DOHH2 (cell line): ENCODE data around the gene S100A11.

Experiments
- EZH2phosphoT487 ChIP-seq: fragments of 200-600 bp; sonication (generic); IDR thresholded peaks from 2 replicates; pipeline ENCODE4 v1.6.1; 2017; ENCODE audit warnings: borderline replicate concordance, mild to moderate bottlenecking, antibody characterized with exemption, low read length, moderate library complexity, mixed read lengths
- TF ChIP-seq, protein P1 (sequence below): fragments of 200-600 bp; sonication (generic); IDR thresholded peaks from one replicate; pipeline ENCODE4 v1.5.1; 2014; ENCODE audit warnings: antibody characterized with exemption, mild to moderate bottlenecking, low read depth, low read length; ENCODE audit not compliant: poor library complexity, severe bottlenecking

DNA sequence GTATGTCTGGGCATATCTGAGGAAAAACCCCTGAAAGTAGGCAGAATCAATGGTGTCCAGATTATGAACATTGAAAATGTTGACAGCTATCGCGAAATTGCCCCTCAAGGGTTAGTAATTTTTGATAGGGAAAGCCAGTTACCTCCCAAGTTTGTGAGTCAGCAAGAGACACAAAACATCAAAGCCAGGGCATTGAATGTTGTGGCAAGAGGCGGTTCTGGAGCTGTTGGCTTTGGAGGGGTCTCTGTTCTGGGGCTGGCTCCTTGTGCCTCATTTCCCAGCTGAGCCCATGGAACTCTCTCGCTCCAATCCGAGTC lies 10.6 kb upstream of the S100A11 start:
- TF ChIP-seq, protein P1, sequence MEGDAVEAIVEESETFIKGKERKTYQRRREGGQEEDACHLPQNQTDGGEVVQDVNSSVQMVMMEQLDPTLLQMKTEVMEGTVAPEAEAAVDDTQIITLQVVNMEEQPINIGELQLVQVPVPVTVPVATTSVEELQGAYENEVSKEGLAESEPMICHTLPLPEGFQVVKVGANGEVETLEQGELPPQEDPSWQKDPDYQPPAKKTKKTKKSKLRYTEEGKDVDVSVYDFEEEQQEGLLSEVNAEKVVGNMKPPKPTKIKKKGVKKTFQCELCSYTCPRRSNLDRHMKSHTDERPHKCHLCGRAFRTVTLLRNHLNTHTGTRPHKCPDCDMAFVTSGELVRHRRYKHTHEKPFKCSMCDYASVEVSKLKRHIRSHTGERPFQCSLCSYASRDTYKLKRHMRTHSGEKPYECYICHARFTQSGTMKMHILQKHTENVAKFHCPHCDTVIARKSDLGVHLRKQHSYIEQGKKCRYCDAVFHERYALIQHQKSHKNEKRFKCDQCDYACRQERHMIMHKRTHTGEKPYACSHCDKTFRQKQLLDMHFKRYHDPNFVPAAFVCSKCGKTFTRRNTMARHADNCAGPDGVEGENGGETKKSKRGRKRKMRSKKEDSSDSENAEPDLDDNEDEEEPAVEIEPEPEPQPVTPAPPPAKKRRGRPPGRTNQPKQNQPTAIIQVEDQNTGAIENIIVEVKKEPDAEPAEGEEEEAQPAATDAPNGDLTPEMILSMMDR = no peak
- TF ChIP-seq EZH2phosphoT487 = no peak
